Endometrial microvascular endothelial cells (primary cell): Measurements from ENCODE around the gene RFX3. TPM values are rescaled to one million over a fixed set of nuclear protein-coding genes. Genes with fewer than 3 reads are reported as not detected.

Source experiments
- in situ Hi-C: cut with HindIII; loops from 2 replicates; pipeline ENCODE4 v1.10.0; 2017; ENCODE audit warnings: low sequenced_read_pairs, low pct_unique_long_range_greater_than_20kb; ENCODE audit errors: inconsistent ontology term
- total RNA-seq: library from RNA; depleted of rRNA; stranded (reverse); fragments of >200 nt; gene quantifications from one replicate; pipeline ENCODE4 v1.2.3, GENCODE V29; 2015; ENCODE audit errors: inconsistent ontology term

Gene RFX3
- total RNA-seq, 1 donor from 2014 or later = 1.3 TPM

GRCh38 chr9:3268223-3268622 is 257.6 kb downstream of the RFX3 start:
- in situ Hi-C loops = no loop called here

- in situ Hi-C loops = no loop called here
Observed at GRCh38 chr9:3263698-3264097, 262.1 kb downstream of the RFX3 start.

DNA sequence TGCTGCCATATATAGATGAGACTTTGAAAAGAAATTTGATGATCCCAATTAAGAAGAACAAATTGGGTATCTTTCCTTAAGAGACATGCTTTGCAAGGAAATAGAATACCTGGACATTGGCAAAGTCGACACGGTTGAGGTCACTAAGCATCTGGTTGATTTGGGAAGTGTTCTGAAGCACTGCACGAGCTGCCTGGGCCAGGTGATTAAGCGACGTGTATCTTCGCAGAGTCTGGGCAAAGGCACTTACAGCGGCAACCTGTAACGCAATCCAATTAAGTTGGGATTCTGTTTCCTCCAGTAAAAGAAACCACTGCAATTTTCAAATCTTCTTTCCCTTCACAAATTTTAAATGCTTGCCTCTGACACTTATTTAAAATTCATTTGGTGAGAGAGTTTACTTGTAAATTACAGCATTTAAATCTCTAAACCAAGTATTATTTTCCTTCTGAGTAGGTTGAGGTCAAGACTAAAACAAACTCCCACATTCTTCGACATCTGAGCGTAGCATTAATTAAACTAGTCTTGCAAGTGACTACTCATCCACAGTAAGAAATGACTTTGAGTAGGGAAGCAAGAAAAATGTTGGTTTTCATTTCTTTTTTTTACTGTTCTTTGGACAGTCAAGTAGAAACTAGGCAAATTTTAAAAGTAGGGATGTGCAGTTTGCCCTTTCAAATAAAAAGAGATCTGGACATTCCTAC is 262.8 kb downstream of the RFX3 start:
- in situ Hi-C loops = no loop called here

- in situ Hi-C loops = no loop called here
Observed at GRCh38 chr9:3261484-3261883, 264.3 kb downstream of the RFX3 start.

DNA sequence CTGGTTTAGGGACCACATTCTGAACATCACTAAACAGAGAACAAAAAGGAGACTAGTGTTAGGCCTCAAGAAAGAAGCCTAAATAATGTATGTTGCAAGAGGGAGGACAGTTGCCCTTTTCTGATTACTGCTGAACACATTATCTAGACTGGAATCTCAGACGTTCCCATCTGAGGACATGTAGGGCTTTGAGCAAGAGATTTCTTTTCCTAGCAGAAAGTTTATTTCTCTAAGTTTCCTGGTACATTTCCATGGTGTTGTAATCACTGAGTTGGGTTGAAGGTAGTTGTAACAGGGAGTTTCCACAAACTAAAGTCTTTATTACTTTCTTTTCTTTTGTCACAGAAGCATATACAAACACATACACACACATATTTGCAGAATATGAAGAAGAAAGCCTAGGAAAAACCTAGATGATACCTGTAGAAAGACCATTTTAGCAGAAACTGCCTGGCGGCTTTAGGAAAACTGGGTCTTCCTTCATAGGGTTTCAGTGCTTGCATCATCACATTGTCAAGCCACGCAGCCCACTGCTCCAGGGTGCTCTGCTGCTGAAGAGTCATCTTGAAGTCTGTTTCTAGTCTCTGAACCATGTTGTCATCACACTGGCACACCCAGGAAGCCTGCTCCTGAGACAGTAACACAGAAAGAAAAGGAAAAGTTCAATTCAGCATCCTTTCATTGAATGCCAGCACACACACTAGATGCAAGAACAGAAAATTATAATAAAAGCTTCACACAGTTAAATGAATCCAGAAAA is 269.1 kb downstream of the RFX3 start:
- in situ Hi-C loops = no loop called here

DNA sequence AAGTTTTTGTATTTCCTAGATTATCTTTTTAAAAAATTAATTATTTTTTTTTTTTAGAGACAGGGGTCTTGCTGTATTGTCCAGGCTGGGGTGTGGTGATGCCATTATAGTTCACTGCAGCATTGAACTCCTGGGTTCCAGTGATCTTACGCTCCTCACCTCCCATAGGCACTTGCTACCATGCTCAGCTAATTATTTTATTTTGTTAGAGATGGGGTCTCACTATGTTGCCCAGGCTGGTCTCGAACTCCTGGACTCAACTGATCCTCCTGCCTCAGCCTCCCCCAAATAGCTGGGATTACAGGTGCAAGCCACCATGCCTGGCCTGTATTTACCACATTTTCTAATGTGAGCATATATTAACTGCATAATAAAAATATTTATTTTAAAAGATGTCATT is 274.5 kb downstream of the RFX3 start:
- in situ Hi-C loops = no loop called here

GRCh38 chr9:3250741-3251140 is 275.1 kb downstream of the RFX3 start:
- in situ Hi-C loops = no loop called here

- in situ Hi-C loops = loop anchor here (25.0 kb wide), 1 partner anchor 190 kb away; no protein-coding TSS in a partner anchor
Observed at GRCh38 chr9:3247211-3247610, 278.6 kb downstream of the RFX3 start.

DNA sequence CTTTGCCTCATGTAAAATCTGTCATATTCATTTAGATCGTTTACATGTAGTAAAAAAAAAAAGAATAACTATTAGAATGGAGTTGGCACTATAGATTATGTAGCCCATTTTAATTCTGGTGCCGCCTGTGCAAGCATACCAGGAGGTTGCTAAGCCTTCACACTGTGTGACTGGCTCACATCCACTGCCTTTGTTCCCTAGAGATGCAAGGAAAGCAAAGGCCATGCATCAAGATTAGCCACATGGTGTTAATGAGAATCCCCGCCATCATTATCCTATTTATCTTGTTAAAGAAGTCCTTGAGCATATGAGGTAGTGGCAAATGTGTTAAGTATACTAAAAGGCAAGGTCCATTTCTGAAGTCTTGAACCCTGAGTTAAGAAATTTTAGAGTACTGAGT is 279.6 kb downstream of the RFX3 start:
- in situ Hi-C loops = loop anchor here (25.0 kb wide), 1 partner anchor 191 kb away; no protein-coding TSS in a partner anchor

DNA sequence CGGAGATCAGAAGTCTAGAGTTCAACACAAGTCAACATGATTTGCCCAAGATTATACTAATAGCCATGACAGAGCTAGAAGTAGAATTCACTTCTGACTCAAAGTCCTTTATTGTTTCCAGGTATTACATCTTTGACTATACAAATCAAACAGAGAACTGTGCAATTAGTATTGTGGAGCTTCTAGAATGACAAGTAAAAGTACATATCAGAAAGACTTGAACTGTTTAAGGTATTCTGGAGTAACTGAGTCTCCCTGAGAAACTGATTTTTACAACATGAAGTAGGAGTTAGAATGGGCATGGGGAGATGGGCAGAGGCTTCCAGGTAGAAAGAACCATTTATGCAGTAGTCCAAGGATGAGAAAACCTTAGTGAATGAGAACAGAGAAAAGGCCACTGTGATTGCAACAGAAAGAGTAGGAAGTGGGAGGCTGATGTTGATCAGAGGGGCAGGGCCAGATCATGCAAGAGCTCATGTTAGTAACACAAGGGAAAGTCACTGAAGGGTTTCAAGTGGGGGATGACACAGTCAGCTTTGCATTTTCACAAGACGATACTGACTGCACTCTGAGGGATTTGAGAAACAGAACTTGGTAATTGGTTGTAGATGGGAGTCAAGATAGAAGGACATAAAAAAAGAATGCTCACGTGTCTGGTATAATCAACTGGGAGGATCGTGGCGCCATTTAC is 280.7 kb downstream of the RFX3 start:
- in situ Hi-C loops = loop anchor here (25.0 kb wide), 1 partner anchor 192 kb away; no protein-coding TSS in a partner anchor

- in situ Hi-C loops = loop anchor here (25.0 kb wide), 1 partner anchor 194 kb away; no protein-coding TSS in a partner anchor
Observed at GRCh38 chr9:3243683-3244082, 282.1 kb downstream of the RFX3 start.

- in situ Hi-C loops = loop anchor here (25.0 kb wide), 1 partner anchor 196 kb away; no protein-coding TSS in a partner anchor
Observed at GRCh38 chr9:3241290-3241689, 284.5 kb downstream of the RFX3 start.

DNA sequence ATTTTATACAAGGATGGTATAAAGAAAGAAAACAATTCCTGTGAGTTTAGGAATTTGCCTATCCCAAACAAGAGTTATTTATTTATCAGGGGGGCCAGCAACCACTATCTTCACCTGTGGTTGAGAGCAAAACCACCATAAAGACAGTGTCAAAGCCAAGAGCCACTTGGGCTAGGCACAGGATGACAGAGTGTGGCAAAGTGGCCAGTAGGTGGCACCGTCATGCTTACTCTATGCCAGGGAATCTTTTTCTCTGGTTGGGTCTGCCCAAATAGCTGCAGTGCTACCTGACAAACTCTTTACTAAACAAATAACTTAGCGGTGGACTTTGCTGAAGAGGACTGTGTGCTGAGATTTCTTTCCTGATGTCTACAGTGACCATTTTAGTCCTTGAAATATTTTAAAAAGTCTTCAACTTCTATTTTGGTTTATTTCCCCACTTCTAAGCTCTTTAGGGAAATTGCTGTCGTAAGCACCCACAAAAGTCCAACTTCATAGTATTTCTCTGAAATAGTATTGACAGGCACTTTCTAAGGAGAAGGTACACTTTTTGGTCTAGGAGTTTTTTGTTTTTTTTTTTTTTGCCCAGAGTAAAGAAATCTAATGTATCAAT is 285.0 kb downstream of the RFX3 start:
- in situ Hi-C loops = loop anchor here (25.0 kb wide), 1 partner anchor 197 kb away; no protein-coding TSS in a partner anchor

DNA sequence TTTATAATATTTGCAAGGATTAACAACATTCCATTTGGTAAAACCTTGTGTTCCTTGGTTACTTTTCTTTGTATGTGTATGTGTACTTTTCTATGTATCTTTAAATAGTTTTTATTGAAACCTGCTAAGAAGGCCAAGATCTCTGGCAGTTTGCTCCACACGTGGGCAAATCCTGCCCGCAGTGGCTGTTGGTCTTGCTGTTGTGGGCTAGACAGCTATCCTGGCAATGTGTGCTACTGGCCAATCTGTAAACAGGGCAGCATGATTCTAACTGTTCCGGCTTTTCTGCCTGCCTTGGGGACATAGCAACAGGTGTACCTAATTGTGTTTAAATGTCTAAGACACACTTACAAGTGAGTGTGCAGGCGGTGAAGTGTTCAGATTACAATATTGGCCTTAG is 286.6 kb downstream of the RFX3 start:
- in situ Hi-C loops = loop anchor here (25.0 kb wide), 1 partner anchor 198 kb away; no protein-coding TSS in a partner anchor

DNA sequence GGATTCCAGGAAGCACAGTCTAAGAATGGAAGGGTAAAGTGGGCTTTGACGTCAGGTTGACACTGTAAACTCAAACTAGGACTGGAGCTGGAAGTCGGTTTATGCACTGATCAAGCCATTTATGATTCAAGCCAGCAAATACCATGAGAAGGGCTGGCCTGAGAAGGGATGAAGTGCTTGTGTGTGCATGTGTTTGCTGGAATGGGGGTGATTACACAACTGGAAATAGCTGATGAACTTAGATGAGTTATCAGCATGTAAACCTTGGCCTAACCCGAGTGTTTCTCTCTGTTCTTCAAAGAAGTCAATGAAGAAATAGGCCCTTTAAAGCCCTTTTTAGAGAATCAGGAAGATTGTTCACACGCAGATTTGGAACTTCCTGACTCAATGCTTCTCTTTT is 287.6 kb downstream of the RFX3 start:
- in situ Hi-C loops = loop anchor here (25.0 kb wide), 1 partner anchor 199 kb away; no protein-coding TSS in a partner anchor

DNA sequence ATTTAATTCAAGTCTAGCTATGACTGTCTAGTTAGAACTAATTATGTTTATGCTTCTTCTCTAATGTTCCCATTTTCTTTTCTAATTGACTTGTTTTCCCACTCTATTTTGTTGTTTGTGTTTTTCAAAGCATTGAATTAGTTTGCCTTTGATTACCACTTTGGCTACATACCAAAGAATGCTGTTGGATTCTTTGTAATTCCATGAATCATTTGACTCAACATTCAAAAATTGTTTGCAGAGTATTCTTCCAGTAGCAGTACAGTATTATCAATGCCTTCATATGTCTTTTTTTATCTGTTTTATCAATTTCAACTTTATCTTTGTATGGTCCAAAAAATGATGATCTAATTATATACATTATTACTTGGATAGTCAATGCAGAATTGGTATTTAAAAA is 288.7 kb downstream of the RFX3 start:
- in situ Hi-C loops = loop anchor here (25.0 kb wide), 1 partner anchor 200 kb away; no protein-coding TSS in a partner anchor

GRCh38 chr9:3235497-3235896 is 290.3 kb downstream of the RFX3 start:
- in situ Hi-C loops = loop anchor here (25.0 kb wide), 1 partner anchor 202 kb away; no protein-coding TSS in a partner anchor

GRCh38 chr9:3224931-3225330 is 300.9 kb downstream of the RFX3 start:
- in situ Hi-C loops = loop anchor here (25.0 kb wide), 1 partner anchor 212 kb away; no protein-coding TSS in a partner anchor

DNA sequence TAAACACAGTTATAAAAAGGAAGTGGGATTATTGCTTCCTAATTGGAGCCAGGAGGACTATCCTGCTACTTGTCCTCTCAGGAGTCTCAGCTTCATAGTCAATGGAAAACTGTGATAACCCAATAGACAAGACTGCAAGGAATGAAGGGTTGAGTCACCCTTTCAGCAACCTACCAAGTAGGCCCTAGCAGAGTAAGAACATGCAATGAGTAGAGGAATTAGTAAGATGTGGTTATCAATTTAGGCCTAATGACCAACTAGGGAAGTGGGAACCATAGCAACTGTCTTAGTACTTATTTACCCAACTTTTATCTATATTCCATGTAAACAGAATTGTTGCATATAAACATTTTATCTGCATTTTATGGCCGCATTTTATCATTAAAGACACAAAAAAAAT is 310.1 kb downstream of the RFX3 start:
- in situ Hi-C loops = no loop called here
